WI38 (cell line): Measurements from ENCODE around the gene TMEM158.

ENCODE experiments used
- H3K4me3 ChIP-seq: 2 replicates; pipeline ENCODE4 v1.5.1; 2011; ENCODE audit warnings: low read depth, mild to moderate bottlenecking, control low read depth, low read length
- CTCF ChIP-seq: IDR thresholded peaks from 2 replicates; pipeline ENCODE4 v1.5.1; 2012; ENCODE audit warnings: low read depth, mild to moderate bottlenecking, control low read depth, low read length

Gene TMEM158

DNA sequence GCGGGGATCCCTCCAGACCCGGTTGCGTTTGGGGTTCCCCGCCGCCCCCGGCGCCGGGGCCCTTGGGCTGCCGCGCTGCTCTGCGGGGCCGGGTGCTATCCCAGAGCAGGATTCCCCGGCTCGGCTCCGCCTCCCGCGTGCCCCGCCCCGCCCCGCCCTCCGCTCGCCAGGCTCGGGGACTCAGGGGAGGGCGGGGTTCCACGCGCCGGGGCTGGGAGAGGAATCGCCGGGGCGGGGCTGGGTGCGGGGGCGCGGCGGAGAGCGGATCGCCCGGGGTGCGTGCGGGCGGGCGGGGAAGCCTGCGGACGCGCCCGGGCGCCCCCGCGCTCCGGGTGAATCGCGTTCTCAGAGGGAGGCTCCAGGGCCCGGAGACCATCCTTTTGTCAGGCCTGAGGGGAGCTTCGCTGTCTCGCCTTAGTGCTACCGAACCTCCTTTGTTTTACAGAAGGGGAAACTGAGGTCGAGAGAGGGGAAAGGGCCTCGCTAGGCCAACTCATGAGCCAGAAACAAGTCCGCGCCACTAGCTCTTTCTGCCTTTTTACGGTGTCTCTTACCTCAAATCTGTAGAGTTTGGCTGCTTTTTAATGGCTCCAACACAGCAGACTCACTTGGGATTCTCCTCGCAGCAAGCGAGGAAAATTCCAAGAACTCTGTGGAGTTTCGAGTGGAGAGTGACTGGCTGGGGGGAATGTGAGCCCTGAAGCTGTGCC, at the start of gene TMEM158:
TMEM158 (minus strand) TSS at position 82 of the 710 bp plus-strand sequence. CDS start 260 bp downstream, outside the sequence.
- TF ChIP-seq CTCF, result no peak
- peak within 1 kb of the TSS; percentile 75 for H3K4me3 ChIP-seq

DNA sequence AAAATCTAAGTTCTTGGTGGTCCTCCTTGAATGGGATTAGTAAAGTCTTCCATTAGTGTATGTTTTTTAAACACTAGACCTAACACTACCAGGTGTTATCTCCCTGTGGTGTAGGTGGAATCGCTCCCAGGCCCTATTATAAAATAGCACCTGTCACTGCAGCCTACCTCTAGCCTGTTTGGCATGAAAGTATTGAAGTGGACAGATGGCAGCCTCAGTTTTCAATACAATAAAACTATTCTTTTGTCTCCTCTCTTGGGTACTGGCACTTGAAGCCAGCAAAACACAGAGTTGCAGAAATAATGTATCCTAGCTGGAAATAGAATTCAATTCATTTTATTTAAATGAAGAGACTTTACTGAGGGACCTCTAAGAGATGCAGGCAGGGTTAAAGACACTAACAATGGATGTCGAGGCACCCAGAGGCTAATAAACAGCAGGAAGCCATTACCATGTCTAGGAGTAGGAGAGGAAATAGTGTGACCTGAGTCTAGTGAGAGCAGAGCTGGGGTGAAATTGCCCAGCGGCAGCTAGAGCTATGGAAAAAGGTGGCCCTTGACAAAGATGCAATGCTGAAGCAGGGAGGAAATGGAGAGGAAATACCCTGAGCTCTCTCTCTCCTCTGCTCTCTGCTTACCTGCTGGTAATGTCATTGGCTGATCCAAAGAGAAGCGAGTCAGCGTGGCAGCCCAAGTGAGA, 49.1 kb upstream of the TMEM158 start:
- no peak for TF ChIP-seq CTCF
- no peak overlapping the region for H3K4me3 ChIP-seq

- no peak for TF ChIP-seq CTCF
- no peak overlapping the region for H3K4me3 ChIP-seq
Observed at GRCh38 chr3:45273681-45274515, 47.8 kb upstream of the TMEM158 start.

GRCh38 chr3:45272828-45273470, 46.9 kb upstream of the TMEM158 start:
- no peak for TF ChIP-seq CTCF
- H3K4me3 ChIP-seq, result no peak overlapping the region

GRCh38 chr3:45272032-45272810, 46.1 kb upstream of the TMEM158 start:
- no peak overlapping the region for H3K4me3 ChIP-seq
- TF ChIP-seq CTCF, result no peak

DNA sequence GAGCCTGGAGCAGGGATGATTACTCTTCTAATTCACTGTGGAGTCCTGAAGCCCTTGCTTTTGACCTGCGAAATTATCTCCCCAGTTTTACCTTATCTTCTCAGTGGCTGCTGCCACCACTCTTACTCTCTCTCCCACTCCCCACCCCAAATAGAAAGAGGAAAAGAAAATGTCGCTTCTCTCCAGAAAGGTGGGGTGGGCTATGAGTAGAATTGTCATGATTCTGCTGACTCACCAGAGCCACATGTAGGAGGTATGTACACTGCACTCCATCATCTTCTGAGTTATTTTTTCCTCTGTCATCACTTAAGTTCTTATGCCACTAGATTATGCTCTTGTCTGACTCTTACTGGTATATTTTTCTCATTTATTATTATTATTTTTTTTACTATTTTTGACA, 43.9 kb upstream of the TMEM158 start:
- TF ChIP-seq CTCF, result no peak
- H3K4me3 ChIP-seq, result no peak overlapping the region
